ENCODE measurements around the gene SLC17A6.

The SLC17A6 gene

GRCh38 chr11:22390283-22390655 is 52.1 kb downstream of the SLC17A6 start:
- no peak for DNase-seq

- no peak for DNase-seq
Measured at GRCh38 chr11:22392561-22392960, 54.4 kb downstream of the SLC17A6 start.

GRCh38 chr11:22405377-22405776 is 67.2 kb downstream of the SLC17A6 start:
- DNase-seq: no peak

GRCh38 chr11:22407267-22407666 is 69.1 kb downstream of the SLC17A6 start:
- DNase-seq: no peak

- DNase-seq: no peak
Measured at GRCh38 chr11:22407921-22408320, 69.7 kb downstream of the SLC17A6 start.

GRCh38 chr11:22415476-22415875 is 77.3 kb downstream of the SLC17A6 start:
- no peak for DNase-seq

GRCh38 chr11:22416462-22416861 is 78.3 kb downstream of the SLC17A6 start:
- no peak for DNase-seq

- DNase-seq: no peak
Measured at GRCh38 chr11:22426915-22427314, 88.7 kb downstream of the SLC17A6 start.

Measured in NCI-H2029 treated with DMSO at 0.1 percent for 48 hours (cell line).